Mesothelial cell of epicardium (in vitro differentiated cells): Measurements from ENCODE around the gene AP3M1. TPM values are rescaled to one million over a fixed set of nuclear protein-coding genes. Genes with fewer than 3 reads are reported as not detected.
"Not testable (repeated sequence)": the region's sequence is repeated elsewhere in the genome, so short reads cannot be mapped to it uniquely, and the experiment has no call there.

ENCODE experiments used
- DNase-seq, 2 experiments: peaks; one replicate each; pipeline ENCODE4 v3.0.0; 2021; ENCODE audit warnings: low spot score in 2 of 2; ENCODE audit not compliant: unreplicated experiment in 2 of 2
- H3K27ac Mint-ChIP-seq: 2 replicates; pipeline ENCODE4 v1.8.0; 2021; ENCODE audit warnings: mixed read lengths
- H3K27me3 Mint-ChIP-seq: 2 replicates; pipeline ENCODE4 v1.8.0; 2021; ENCODE audit warnings: low read depth, mixed read lengths
- H3K36me3 Mint-ChIP-seq: 2 replicates; pipeline ENCODE4 v1.8.0; 2021; ENCODE audit warnings: mixed read lengths
- H3K4me1 Mint-ChIP-seq: 2 replicates; pipeline ENCODE4 v1.8.0; 2021; ENCODE audit warnings: mixed read lengths
- H3K4me3 Mint-ChIP-seq: 2 replicates; pipeline ENCODE4 v1.8.0; 2021; ENCODE audit warnings: mild to moderate bottlenecking, moderate library complexity, mixed read lengths
- H3K9me3 Mint-ChIP-seq: 2 replicates; pipeline ENCODE4 v1.8.0; 2021; ENCODE audit warnings: mixed read lengths
- CTCF ChIP-seq: fragments of 200-600 bp; sonication (generic); IDR thresholded peaks from one replicate; pipeline ENCODE4 v1.5.0; 2021; ENCODE audit warnings: antibody characterized with exemption; ENCODE audit not compliant: unreplicated experiment
- total RNA-seq: library from RNA; stranded (reverse); gene quantifications from 3 replicates; pipeline ENCODE4 v1.2.1, GENCODE V29; 2021

The AP3M1 gene
- total RNA-seq, 1 donor from 2014 or later, result 49.4 TPM

- no peak for DNase-seq
- peaks cover 49% of the 10 kb centered on the region for H3K4me1 Mint-ChIP-seq
- peak overlapping the region; percentile 33 for H3K4me3 Mint-ChIP-seq
- TF ChIP-seq CTCF, result no peak
- no peaks in the 10 kb centered on the region for H3K9me3 Mint-ChIP-seq
- H3K27me3 Mint-ChIP-seq, result no peaks in the 10 kb centered on the region
- peak overlapping the region; percentile 98 for H3K27ac Mint-ChIP-seq
- no peaks in the 10 kb centered on the region for H3K36me3 Mint-ChIP-seq
Measured at GRCh38 chr10:74189999-74190421, 39.4 kb upstream of the AP3M1 start.

GRCh38 chr10:74188617-74189016 lies 38.0 kb upstream of the AP3M1 start:
- not testable (repeated sequence) for H3K4me3 Mint-ChIP-seq, H3K36me3 Mint-ChIP-seq, H3K9me3 Mint-ChIP-seq, DNase-seq, H3K27me3 Mint-ChIP-seq
- Mint-ChIP-seq H3K4me1 (peaks cover 37% of the 10 kb centered on the region), H3K27ac (peak overlapping the region; percentile 98)

GRCh38 chr10:74187237-74187636 lies 36.6 kb upstream of the AP3M1 start:
- no peak for TF ChIP-seq CTCF
- no peak overlapping the region for H3K4me3 Mint-ChIP-seq
- peak overlapping the region; percentile 80 for H3K27ac Mint-ChIP-seq
- H3K36me3 Mint-ChIP-seq, result no peaks in the 10 kb centered on the region
- no peaks in the 10 kb centered on the region for H3K9me3 Mint-ChIP-seq
- peaks cover 30% of the 10 kb centered on the region for H3K4me1 Mint-ChIP-seq
- H3K27me3 Mint-ChIP-seq, result no peaks in the 10 kb centered on the region
- no peak for DNase-seq

- H3K4me1 Mint-ChIP-seq, result peaks cover 30% of the 10 kb centered on the region
- H3K36me3 Mint-ChIP-seq, result no peaks in the 10 kb centered on the region
- H3K9me3 Mint-ChIP-seq, result no peaks in the 10 kb centered on the region
- H3K4me3 Mint-ChIP-seq, result no peak overlapping the region
- no peaks in the 10 kb centered on the region for H3K27me3 Mint-ChIP-seq
- peak overlapping the region; percentile 28 for H3K27ac Mint-ChIP-seq
- DNase-seq, result no peak
- no peak for TF ChIP-seq CTCF
Measured at GRCh38 chr10:74186678-74187077, 36.0 kb upstream of the AP3M1 start.

- H3K27ac Mint-ChIP-seq, result no peak overlapping the region
- no peak overlapping the region for H3K4me3 Mint-ChIP-seq
- no peaks in the 10 kb centered on the region for H3K36me3 Mint-ChIP-seq
- peaks cover 10% of the 10 kb centered on the region for H3K4me1 Mint-ChIP-seq
- TF ChIP-seq CTCF, result no peak
- H3K27me3 Mint-ChIP-seq, result no peaks in the 10 kb centered on the region
- DNase-seq, result no peak
- H3K9me3 Mint-ChIP-seq, result no peaks in the 10 kb centered on the region
Measured at GRCh38 chr10:74179111-74179710, 28.6 kb upstream of the AP3M1 start.

- Mint-ChIP-seq H3K27me3 (no peaks in the 10 kb centered on the region), H3K27ac (no peak overlapping the region), H3K4me1 (peaks cover 10% of the 10 kb centered on the region), H3K36me3 (no peaks in the 10 kb centered on the region), H3K9me3 (no peaks in the 10 kb centered on the region), H3K4me3 (no peak overlapping the region)
- TF ChIP-seq CTCF, result no peak
- no peak for DNase-seq
Measured at GRCh38 chr10:74178042-74178791, 27.6 kb upstream of the AP3M1 start.
